Stimulated activated CD8-positive, alpha-beta memory T cell treated with anti-CD3 and anti-CD28 coated beads, Interleukin-12 subunit alpha, Interleukin-12 subunit beta, amount 100 ng/mL, for 24 hours (primary cell): ENCODE data around the gene KRTAP12-4.
"Not testable (repeated sequence)": the region's sequence is repeated elsewhere in the genome, so short reads cannot be mapped to it uniquely, and the experiment has no call there.

ENCODE experiments used
- DNase-seq: peaks from one replicate; pipeline ENCODE4 v3.0.0-alpha.2; 2020; ENCODE audit errors: extremely low read depth

Gene KRTAP12-4

DNA sequence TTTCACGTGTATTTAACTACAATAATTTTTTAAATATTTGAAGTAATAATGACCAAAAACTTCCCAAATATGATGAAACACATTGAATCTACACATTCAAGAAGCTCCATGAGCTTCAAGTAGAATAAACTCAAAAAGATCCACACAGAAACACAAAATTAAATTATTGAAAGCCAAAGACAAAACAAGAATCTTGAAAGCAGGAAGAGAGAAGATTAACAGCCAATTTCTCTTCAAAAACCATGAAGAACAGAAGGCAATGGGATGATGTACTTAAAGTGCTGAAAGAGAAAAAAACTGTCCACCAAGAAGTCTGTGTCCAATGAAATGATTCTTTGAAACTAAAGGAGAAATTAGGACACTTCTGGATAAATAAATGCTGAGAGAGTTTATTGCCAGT is 22.4 kb downstream of the KRTAP12-4 start:
- DNase-seq: no peak

DNA sequence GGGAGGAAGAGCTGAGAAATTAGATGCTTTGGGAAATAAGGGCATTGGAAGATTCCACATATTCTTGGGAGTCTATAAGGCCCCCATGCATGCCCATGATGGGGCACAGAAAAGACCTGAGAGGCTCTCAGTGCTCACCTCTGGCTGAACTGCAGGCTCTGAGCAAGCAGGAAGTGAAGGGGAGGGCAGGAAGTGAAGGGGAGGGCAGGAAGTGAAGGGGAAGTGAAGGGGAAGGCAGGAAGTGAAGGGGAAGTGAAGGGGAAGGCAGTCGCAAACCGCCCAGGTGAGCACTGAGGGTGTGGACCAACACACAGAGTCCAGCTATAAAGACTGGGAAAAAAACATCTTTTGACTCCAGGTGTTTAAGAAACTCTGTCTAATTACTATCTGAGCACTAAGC is 24.0 kb downstream of the KRTAP12-4 start:
- DNase-seq: no peak

DNA sequence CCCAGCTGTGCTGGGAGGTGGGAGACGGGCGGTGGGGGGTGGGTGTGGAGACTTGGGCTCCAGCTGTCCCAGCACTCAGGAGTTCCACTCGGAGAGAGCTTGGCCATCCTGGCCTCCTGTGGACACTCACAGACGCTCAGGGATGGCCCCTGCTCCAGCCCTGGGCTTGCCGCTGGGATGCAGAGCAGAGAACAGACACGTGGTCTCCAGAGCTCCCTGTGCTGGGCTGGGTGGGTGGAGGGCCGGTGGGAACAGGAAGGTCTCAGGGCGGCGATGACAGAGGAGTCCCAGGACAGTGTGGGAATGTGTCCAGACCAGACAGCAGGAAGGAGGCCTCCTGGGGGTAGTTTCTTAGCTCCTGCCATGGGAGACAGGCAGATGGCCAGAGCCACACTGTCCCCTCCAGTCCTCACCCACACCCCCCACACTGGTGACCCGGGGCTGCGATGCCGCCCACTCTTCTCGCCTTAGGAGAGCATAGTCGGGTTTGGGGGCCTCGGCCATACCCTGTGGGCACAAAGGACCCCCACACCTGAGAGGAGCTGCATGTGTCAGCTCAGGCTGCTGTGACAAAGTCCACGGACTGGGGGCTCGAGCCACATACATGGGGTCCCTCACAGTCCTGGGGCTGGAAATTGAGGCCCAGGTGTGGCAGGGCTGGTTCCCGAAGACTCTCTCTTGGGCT is 25.6 kb downstream of the KRTAP12-4 start:
- DNase-seq: no peak

DNA sequence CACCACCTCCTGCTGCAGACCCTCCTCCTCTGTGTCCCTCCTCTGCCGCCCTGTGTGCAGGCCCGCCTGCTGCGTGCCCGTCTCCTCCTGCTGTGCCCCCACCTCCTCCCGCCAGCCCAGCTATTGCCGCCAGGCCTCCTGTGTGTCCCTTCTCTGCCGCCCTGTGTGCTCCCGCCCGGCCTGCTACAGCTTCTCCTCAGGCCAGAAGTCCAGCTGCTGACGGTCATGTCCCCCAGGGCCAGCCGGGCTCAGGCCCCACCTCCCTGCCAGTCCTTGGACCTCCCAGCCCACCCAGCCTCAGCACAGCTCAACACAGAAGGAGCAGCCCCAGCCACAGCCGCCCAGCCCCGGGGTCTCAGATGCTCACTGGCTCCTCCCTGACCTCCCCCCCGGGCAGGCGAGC is 26.6 kb downstream of the KRTAP12-4 start:
- not testable (repeated sequence) for DNase-seq

DNA sequence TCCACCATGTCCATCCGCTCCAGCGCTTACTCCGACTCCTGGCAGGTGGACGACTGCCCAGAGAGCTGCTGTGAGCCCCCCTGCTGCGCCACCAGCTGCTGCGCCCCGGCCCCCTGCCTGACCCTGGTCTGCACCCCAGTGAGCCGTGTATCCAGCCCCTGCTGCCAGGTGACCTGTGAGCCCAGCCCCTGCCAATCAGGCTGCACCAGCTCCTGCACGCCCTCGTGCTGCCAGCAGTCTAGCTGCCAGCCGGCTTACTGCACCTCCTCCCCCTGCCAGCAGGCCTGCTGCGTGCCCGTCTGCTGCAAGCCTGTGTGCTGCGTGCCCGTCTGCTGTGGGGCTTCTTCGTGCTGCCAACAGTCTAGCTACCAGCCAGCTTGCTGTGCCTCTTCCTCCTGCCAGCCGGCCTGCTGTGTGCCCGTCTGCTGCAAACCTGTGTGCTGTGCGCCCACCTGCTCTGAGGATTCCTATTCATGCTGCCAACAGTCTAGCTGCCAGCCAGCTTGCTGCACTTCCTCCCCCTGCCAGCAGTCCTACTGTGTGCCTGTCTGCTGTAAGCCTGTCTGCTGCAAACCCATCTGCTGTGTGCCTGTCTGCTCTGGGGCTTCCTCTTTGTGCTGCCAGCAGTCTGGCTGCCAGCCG is 27.2 kb downstream of the KRTAP12-4 start:
- DNase-seq: not testable (repeated sequence)

DNA sequence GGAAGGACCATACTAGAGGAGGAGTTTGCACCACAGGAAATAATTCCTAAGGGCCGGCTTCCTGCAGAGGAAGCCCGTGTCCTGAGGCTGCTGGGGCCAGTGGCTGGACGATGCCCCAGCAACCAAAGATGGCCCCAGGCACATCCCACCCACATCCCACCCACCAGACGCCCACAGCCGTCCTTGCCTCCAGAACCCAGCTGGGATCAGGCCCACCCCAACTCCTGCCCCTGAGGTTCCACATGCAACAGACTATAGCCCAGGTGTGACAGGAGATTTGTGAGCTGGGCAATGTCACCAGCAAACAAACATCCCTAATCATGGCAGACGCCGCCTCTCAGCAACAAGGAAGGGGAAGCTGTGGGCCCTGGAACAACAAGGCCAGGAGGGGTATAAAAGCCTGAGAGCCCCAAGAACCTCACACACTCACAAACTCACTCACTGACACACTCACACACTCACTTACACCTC is 27.8 kb downstream of the KRTAP12-4 start, which contains the start of gene KRTAP10-9:
KRTAP10-9 (plus strand) TSS at position 421 of the 471 bp plus-strand sequence. CDS start 79 bp downstream, outside the sequence.
- DNase-seq: no peak

DNA sequence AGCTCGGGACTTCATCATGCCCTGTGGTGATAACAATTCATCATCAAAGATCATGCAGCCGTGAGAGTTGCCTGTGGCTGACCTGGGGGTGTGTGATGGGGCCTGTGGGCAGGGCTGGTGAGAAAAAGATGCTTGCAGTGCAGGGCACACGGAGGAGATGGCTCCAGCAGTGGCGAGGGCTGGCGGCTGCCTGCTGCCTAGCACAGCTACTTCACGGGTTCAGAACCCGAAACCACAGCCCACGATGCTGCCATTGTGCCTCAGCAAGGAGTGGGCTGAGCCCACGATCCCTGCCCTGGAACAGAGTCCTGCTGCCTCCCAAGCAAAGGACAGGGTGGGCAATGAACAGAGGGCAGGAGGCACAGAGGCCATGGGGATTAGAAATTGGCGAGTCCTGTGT is 28.2 kb downstream of the KRTAP12-4 start:
- DNase-seq: no peak

DNA sequence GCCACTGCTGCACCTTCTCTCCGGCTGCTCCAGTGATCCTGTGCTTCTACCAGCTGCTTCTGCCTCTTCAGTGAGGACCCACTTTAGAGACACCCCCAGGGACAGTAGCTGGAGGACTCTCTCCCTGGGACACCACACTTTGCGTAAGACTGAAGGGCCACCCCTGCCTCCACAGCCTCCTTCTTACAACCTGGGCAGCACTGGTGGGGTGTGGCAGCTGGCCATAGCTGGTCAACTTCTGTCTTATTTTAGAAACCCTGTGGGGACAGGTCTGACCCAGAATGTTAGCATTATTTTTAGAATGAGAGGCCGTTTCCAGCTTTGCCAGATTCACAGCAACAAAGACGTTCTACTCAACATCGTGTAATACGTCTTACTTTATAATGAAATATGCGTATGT is 28.7 kb downstream of the KRTAP12-4 start:
- no peak for DNase-seq

DNA sequence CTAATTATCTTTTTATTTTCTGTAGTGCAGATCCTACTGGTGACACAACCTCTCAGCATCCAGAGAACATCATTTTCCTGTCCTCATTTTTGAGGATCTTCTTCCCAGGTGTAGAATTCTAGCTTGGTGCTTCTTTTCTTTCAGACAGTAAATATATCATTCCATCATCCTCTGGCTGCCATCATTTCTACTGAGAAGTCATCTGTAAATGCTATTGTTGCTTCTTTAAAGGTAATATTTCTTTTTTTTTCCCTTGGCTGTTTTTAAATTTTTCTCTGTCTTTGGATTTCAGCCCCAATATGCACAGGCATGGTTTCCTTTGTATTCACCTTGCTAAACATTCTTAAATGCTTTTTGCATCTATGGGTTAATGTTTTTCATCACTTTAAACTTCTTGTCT is 30.9 kb downstream of the KRTAP12-4 start:
- DNase-seq: no peak

DNA sequence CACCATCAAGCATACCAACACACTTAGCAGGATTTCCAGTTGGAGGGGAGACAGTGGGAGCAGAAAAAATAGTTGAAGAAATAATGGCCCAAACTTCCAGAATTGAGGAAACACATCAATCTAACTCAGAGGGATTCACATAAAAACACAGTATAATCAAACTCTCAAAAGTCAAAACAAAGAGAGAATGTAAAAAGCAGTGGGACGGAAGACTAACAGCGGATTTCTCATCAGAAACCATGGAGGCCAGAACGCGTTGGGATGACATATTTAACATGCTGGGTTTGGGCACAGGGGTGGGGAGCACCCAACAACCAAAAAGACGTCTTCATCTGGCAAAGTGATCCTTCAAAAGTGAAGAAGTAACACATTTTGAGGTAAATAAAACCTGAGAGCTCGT is 34.6 kb downstream of the KRTAP12-4 start:
- DNase-seq: no peak

DNA sequence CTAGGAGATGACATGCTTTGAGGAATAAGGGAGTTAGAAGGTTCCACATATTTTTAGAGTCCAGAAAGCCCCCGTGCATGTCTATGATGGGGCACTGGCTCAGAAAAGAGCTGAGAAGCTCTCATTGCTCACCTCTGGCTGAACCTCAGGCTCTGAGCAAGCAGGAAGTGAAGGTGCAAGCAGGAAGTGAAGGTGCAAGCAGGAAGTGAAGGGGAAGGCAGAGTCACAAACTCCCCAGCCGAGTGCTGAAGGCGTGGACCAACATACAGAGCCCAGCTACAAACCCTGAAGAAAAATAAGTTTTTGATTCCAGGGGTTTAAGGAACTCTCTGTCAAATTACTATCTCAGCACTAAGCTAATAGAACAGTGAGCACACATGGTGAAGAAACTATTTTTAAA is 35.5 kb downstream of the KRTAP12-4 start:
- peak; percentile 12 for DNase-seq

DNA sequence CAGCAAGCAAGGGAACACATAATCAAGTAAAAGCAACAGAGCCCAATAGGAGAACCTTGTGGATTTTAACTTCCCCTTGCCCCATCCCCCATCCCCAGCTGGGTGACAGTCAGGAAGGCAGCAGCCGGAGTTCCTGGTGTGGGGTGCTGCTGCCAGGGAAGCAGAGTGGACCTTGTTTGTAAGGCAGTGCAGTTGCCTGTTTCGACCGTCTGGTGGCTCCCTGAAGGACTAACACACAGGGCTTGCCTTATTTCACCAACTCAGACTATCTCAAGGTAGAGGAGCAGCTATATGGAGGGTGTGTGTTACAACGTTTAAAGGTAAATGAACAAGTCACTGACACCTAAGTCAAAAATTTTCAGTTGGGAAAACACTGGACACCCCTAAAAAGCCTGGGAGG is 36.0 kb downstream of the KRTAP12-4 start:
- DNase-seq: no peak

DNA sequence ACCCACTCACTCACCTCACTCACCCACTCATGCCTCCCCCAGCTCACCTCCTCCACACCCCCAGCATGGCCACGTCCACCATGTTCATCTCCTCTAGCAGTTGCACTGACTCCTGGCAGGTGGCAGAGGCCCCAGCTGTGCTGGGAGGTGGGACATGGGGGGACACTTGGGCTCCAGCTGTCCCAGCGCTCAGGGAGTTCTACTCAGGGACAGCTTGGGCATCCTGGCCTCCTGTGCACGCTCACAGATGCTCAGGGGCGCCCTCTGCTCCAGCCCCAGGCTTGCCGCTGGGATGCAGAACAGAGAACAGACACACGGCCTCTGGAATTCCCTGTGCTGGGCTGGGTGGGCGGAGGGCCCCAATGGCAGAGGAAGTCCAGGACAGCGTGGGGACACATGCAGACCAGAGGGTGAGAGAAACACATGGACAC is 37.4 kb downstream of the KRTAP12-4 start:
- no peak for DNase-seq

DNA sequence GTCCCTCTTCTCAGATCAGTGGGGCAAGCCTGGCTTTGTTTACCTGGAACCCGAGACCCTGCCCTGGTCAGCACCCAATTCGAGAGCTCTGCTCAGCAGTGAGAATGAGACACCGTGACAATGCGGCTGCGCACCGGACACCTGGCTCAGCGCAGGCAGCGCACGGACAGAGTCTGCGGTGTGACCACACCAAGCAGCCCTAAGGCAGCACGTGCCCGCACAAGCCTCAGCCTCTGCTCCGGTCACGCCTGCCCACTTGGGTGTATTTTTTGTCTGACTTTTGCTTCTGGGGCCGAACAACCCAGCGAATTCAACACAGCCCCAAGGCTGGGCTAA is 37.9 kb downstream of the KRTAP12-4 start:
- no peak for DNase-seq

DNA sequence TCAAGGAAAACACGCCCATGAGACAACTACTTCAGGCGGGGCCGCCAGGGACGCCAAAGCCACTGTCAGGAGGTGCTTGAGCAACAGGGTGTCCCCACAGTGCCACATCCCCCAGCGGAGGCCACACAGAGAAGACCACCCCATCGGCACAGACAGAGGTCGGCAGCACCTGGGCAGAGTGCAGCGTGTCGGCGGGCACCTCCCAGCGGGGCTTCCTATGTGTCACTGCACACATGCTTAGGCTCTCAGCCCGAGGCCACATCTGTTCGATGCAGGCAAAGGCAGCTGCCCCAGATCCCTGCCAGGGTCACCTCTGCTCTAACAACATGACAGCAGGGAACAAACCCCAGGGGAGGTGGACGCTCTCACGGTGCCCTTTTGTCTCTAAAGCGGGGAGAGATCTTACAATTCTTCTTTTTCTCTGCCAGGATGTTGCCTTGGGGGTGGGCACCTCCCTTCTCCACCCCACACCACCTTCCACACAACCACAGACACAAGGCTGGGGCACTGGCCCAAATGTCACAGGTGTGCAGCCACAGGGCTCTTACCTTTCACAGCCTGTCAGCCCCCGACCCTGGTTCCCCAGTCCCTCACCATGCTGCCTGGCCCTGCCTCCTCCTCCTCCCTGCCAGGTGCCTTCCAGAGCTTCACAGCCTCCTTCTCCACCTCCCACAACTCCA is 38.4 kb downstream of the KRTAP12-4 start:
- DNase-seq: no peak

DNA sequence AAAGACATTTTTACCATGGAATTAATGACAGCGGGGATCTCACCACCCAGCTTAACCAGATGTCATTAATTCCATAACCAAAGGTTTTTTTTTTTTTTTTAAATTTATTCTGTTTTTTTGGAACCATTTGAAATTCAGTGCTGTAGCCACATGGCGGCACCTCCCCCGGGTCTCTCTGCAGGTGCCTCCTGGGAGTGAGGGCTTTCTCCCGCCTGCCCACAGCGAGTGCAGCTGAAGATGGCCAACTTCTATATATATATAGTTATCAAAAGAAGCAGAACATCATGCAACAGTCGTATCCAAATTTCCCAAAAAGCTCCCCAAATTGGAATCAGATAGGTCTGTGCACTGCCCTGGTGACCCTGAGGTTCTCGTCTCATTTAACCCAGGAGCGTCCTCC is 39.0 kb downstream of the KRTAP12-4 start:
- no peak for DNase-seq

DNA sequence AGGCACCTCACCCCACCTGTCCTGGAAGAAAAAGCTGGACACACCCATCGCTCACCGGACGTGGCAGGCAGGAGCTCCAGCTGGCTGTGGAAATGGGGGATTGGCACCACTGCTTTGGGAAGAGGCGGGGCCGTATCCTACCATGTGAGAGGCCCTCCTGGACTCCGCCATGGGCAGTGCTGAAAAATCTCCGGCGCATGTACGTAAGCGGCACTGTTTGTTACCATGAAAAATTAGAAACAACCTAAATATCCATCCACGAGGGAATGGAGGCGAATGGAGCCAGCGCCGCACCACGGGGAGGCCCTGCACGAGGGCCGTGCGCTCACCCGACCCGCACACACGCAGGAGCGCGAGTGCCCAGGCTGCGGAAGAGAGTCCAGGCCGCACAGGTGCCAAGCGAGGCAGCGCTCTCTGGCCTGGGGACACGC is 39.5 kb downstream of the KRTAP12-4 start:
- no peak for DNase-seq

DNA sequence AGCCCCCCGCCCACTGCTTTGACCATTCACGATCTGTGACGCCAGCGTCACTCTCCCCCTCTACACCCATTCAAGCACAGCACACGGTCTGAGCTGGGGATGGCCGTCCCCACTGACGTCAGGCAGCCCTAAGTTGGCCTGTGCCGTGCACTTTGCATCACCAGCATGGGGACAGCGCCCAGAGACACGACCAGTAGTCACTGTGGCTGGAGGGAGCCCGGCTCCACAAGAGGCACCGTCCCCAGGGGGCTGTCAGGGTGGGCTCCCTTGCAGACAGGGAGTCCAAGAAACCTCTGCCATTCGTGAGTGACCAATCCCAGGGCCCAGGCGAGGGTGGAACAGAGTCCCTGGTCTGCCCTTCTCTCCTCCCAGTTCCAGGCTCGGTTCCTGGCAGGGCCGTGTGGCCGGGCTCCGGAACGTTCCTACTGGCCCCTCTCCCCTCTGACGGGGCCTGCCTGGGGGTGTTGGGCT is 40.3 kb downstream of the KRTAP12-4 start:
- DNase-seq: no peak

DNA sequence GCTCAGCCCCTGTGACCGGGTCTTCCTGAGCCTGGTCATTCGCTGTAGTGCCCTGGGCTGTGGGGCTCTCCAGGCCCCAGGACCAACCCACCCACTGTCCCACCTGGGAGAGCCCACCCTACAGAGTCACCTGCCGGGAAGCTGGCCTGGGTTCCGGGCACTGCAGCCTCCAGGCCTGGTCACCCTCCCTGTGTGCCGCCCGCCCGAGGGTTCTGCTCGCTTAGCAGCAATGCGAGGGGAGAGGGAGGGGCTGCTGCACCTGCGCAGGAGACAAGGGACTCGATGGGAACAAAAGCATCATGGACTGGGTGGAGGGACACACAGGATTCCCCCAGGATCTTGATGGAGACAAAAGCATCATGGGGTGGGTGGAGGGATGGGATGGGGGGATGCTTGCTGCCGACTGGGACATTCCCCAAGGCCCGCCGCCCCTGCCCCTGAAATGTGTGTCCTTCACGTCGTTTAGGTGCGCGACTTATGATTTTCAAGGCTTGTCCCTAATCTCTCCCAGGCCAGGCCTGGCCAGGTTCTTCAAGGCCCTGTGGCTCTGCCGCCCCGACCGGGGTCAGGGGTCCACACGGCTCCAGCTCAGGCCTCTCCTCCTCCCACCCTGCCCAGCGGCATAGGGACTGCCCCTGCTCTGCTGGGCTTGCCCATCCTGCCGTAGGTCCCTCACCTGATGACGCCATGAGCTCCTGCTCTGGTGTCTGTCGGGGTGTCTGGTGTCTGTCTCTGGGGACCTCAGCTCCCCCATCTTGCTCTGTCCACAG is 40.9 kb downstream of the KRTAP12-4 start:
- DNase-seq: no peak

DNA sequence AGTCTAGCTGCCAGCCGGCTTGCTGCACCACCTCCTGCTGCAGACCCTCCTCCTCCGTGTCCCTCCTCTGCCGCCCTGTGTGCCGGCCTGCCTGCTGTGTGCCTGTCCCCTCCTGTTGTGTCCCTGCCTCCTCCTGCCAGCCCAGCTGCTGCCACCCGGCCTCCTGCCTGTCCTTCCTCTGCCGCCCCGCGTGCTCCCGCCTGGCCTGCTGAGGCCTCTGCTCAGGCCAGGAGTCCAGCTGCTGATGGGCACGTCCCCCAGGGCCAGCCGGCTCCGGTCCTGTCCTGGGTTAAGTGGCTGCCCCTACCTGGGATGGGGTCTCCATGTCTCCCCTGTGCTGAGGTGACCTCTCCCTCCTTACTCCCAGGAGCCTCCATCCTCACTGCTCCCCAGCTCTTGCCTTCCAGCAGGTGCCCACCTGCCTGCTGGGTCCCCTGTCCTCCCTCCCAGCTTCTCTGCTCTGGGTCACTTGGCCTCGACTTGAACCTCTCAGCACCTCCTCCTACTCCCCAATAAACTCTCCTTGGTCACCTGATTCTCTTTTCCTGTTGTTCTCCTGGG is 41.7 kb downstream of the KRTAP12-4 start:
- no peak for DNase-seq

DNA sequence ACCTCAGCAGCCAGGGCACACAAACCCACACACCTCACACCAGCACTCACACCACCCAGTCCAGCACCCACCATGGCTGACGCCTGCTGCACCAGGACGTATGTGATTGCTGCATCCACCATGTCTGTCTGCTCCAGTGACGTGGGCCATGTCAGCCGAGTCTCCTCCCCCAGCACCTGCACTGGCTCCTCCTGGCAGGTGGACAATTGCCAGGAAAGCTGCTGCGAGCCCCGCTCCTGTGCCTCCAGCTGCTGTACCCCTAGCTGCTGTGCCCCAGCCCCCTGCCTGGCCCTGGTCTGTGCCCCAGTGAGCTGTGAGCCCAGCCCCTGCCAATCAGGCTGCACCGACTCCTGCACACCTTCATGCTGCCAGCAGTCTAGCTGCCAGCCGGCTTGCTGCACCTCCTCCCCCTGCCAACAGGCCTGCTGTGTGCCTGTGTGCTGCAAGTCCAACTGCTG is 42.4 kb downstream of the KRTAP12-4 start, which contains the start of gene KRTAP10-8:
KRTAP10-8 (plus strand) TSS at position 51 of the 458 bp plus-strand sequence; CDS start at position 73, 22 bp downstream.
- DNase-seq: no peak
